Measurements from ENCODE around the gene GYG2. TPM values are rescaled to one million over a fixed set of nuclear protein-coding genes. Genes with fewer than 3 reads are reported as not detected.
"Not testable (repeated sequence)": the region's sequence is repeated elsewhere in the genome, so short reads cannot be mapped to it uniquely, and the experiment has no call there.

The GYG2 gene
- polyA plus RNA-seq, 1 of the 3 experiments (the other 2 are of a cell fraction): 1.8 TPM

- H3K9me3 ChIP-seq; H3K9ac ChIP-seq; H3K9me2 ChIP-seq; H3K4me1 ChIP-seq (ENCODE audit: control insufficient read depth in 1 of 2, insufficient read depth in 2 of 2, low read depth in 1 of 2, low read length in 1 of 2); H3K36me3 ChIP-seq (replicated peaks in 1 of 2; ENCODE audit: control insufficient read depth in 1 of 2, insufficient read depth in 2 of 2, low read length in 1 of 2); H3K4me3 ChIP-seq (ENCODE audit: low read depth in 2 of 2, low read length in 1 of 2); H3K79me2 ChIP-seq (ENCODE audit: insufficient read depth); H3K27me3 ChIP-seq (ENCODE audit: insufficient read depth); POLR2A ChIA-PET; H4K20me1 ChIP-seq (ENCODE audit: insufficient read depth); H3K4me2 ChIP-seq; H3F3A ChIP-seq (replicated peaks; ENCODE audit: insufficient read depth): not testable (repeated sequence)
- CTCF ChIA-PET: interaction anchor here (0.7 kb wide), 1 partner anchor 9 kb away, joined by 3 read pairs; no protein-coding TSS in a partner anchor
- peak overlapping the region in 1 of 2 experiments; percentile 65; a peak in 2 of 4 replicates for H3K27ac ChIP-seq (ENCODE audit: low read depth in 2 of 2, low read length in 1 of 2)
- TF ChIP-seq SMC3 (IDR thresholded peaks at IDR 0.05; ENCODE audit: low read depth, low read length): peak; percentile 58
- TF ChIP-seq RAD21 (IDR thresholded peaks at IDR 0.05; ENCODE audit: low read length): peak; percentile 54
- TF ChIP-seq, protein P1, sequence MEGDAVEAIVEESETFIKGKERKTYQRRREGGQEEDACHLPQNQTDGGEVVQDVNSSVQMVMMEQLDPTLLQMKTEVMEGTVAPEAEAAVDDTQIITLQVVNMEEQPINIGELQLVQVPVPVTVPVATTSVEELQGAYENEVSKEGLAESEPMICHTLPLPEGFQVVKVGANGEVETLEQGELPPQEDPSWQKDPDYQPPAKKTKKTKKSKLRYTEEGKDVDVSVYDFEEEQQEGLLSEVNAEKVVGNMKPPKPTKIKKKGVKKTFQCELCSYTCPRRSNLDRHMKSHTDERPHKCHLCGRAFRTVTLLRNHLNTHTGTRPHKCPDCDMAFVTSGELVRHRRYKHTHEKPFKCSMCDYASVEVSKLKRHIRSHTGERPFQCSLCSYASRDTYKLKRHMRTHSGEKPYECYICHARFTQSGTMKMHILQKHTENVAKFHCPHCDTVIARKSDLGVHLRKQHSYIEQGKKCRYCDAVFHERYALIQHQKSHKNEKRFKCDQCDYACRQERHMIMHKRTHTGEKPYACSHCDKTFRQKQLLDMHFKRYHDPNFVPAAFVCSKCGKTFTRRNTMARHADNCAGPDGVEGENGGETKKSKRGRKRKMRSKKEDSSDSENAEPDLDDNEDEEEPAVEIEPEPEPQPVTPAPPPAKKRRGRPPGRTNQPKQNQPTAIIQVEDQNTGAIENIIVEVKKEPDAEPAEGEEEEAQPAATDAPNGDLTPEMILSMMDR (IDR thresholded peaks at IDR 0.05): peak; percentile 79
- H2AFZ ChIP-seq (ENCODE audit: low read depth): peak overlapping the region; percentile 78
- peak; percentile 32 for DNase-seq
- WGBS (ENCODE audit: low lambda C conversion rate): 26% methylated on average over 13 of the region's 16 CpGs
Observed at GRCh38 chrX:2812161-2812907, 16.4 kb upstream of the GYG2 start.

GRCh38 chrX:2817036-2817435 lies 11.7 kb upstream of the GYG2 start:
- no peak overlapping the region for H2AFZ ChIP-seq (ENCODE audit: low read depth)
- 24% methylated on average over 2 of the region's 2 CpGs for WGBS (ENCODE audit: low lambda C conversion rate)
- H3F3A ChIP-seq (replicated peaks; ENCODE audit: insufficient read depth): peaks cover 4% of the 10 kb centered on the region
- CTCF ChIA-PET: no interaction called here
- H3K27ac ChIP-seq (ENCODE audit: low read depth in 2 of 2, low read length in 1 of 2): no peak overlapping the region
- no peaks in the 10 kb centered on the region for H3K36me3 ChIP-seq (replicated peaks in 1 of 2; ENCODE audit: control insufficient read depth in 1 of 2, insufficient read depth in 2 of 2, low read length in 1 of 2)
- H3K4me2 ChIP-seq: no peak overlapping the region
- H3K79me2 ChIP-seq (ENCODE audit: insufficient read depth): no peaks in the 10 kb centered on the region
- no peaks in the 10 kb centered on the region for H4K20me1 ChIP-seq (ENCODE audit: insufficient read depth)
- DNase-seq: no peak
- no peaks in the 10 kb centered on the region for H3K9me3 ChIP-seq
- peaks cover 8% of the 10 kb centered on the region; the same call in 1 of the 2 replicates for H3K27me3 ChIP-seq (ENCODE audit: insufficient read depth)
- POLR2A ChIA-PET: no interaction called here
- H3K4me3 ChIP-seq (ENCODE audit: low read depth in 2 of 2, low read length in 1 of 2): no peak overlapping the region
- H3K9ac ChIP-seq: no peak overlapping the region
- H3K9me2 ChIP-seq: no peaks in the 10 kb centered on the region
- H3K4me1 ChIP-seq (ENCODE audit: control insufficient read depth in 1 of 2, insufficient read depth in 2 of 2, low read depth in 1 of 2, low read length in 1 of 2): peaks cover 0 to 3% of the 10 kb centered on the region in 2 experiments; a peak in 1 of 4 replicates
- TF ChIP-seq NRF1 (IDR thresholded peaks at IDR 0.05; ENCODE audit: low read depth, low read length) (no peak), RXRA (IDR thresholded peaks at IDR 0.05; ENCODE audit: borderline replicate concordance, low read depth) (no peak), POLR2AphosphoS5 (IDR thresholded peaks at IDR 0.05; ENCODE audit: low read depth, low read length) (no peak), MXI1 (IDR thresholded peaks at IDR 0.05; ENCODE audit: low read depth, low read length) (no peak), GABPA (IDR thresholded peaks at IDR 0.05; ENCODE audit: low read depth) (no peak), TCF12 (IDR thresholded peaks at IDR 0.05) (no peak), GATA2 (CRISPR knock-in tag; IDR thresholded peaks at IDR 0.05) (no peak), FOXM1 (IDR thresholded peaks at IDR 0.05; ENCODE audit: low read depth) (no peak), MEF2A (IDR thresholded peaks at IDR 0.05; ENCODE audit: borderline replicate concordance, low read depth) (no peak), SIN3A (IDR thresholded peaks at IDR 0.05; ENCODE audit: borderline replicate concordance, low read depth, low read length) (no peak), USF2 (IDR thresholded peaks at IDR 0.05; ENCODE audit: borderline replicate concordance, low read depth, low read length) (no peak), FOXJ3 (CRISPR knock-in tag; IDR thresholded peaks at IDR 0.05) (no peak)
- TF ChIP-seq, protein P2, sequence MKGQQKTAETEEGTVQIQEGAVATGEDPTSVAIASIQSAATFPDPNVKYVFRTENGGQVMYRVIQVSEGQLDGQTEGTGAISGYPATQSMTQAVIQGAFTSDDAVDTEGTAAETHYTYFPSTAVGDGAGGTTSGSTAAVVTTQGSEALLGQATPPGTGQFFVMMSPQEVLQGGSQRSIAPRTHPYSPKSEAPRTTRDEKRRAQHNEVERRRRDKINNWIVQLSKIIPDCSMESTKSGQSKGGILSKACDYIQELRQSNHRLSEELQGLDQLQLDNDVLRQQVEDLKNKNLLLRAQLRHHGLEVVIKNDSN (IDR thresholded peaks at IDR 0.05; ENCODE audit: borderline replicate concordance, low read depth): no peak
- TF ChIP-seq, protein P3, sequence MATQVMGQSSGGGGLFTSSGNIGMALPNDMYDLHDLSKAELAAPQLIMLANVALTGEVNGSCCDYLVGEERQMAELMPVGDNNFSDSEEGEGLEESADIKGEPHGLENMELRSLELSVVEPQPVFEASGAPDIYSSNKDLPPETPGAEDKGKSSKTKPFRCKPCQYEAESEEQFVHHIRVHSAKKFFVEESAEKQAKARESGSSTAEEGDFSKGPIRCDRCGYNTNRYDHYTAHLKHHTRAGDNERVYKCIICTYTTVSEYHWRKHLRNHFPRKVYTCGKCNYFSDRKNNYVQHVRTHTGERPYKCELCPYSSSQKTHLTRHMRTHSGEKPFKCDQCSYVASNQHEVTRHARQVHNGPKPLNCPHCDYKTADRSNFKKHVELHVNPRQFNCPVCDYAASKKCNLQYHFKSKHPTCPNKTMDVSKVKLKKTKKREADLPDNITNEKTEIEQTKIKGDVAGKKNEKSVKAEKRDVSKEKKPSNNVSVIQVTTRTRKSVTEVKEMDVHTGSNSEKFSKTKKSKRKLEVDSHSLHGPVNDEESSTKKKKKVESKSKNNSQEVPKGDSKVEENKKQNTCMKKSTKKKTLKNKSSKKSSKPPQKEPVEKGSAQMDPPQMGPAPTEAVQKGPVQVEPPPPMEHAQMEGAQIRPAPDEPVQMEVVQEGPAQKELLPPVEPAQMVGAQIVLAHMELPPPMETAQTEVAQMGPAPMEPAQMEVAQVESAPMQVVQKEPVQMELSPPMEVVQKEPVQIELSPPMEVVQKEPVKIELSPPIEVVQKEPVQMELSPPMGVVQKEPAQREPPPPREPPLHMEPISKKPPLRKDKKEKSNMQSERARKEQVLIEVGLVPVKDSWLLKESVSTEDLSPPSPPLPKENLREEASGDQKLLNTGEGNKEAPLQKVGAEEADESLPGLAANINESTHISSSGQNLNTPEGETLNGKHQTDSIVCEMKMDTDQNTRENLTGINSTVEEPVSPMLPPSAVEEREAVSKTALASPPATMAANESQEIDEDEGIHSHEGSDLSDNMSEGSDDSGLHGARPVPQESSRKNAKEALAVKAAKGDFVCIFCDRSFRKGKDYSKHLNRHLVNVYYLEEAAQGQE (IDR thresholded peaks at IDR 0.05; ENCODE audit: low read depth, low read length): no peak
- TF ChIP-seq, protein P1 (IDR thresholded peaks at IDR 0.05): no peak

All from SK-N-SH (cell line).